HUDEP-2 (cell line): Measurements from ENCODE around the gene FEN1.

Experiments
- DNase-seq, 76 experiments: peaks; one replicate each; lab custom pipeline; 2025; ENCODE audit not compliant: unreplicated experiment in 76 of 76; lab: John Stamatoyannopoulos, UW

The FEN1 gene

DNA sequence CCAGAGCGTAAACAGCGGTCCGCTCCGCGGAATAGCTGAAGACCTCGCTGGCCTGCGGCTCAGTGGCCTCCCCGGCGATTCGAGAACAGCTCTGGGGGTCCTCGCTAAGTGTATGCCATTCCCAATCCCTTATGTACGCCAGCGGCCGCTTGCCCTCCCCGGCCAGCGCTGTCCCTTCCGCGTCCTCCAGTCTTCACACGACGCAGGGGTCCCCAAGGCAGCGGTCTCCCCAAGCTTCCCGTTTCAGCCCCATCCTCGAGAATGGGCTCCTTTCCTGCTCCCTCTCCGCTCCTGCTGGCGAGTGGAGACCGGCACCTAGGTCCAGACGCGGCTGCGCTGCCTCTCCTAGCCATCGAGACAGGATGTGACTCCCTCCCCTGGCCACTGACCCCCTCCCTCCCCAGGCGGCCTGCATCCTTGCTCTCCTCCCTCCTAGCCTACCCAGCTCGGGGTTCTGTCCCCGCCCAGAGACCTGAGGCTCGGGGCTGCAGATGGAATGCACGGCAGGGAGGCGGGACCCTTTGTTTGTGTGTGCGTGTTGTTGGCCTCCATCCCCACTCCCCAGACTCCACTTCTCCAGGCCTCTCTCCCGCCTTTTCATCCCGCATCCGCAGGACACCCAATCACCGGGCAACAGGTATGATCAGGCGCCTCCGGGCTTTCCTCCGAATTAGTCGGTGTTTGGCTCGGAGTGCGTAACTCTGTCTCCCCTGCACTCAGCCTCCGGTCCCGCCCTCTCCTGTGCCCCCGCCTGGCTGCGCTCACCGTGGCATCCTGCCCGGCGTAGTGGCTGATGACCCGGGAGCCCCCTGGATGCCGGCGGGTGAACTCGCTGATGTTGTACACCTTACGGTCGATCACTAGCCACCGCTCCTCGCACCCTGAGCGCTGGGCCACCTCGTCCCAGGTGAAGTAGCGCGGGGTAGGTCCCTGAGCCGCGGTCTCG lies 23.4 kb downstream of the FEN1 start:
- DNase-seq, result peak in 59 of 76 experiments; percentile 12 to 69 (median 50)

GRCh38 chr11:61816736-61817455 lies 24.2 kb downstream of the FEN1 start, which contains the start of gene FADS1:
Gene FADS1, minus strand, starts transcription at chr11:61817003. Its CDS starts 74 bp downstream, at chr11:61816929.
- peak in 73 of 76 experiments; percentile 49 to 93 (median 88) for DNase-seq

GRCh38 chr11:61817471-61818202 lies 24.9 kb downstream of the FEN1 start:
- no peak for DNase-seq

- no peak for DNase-seq
Measured at GRCh38 chr11:61820174-61820573, 27.5 kb downstream of the FEN1 start.

DNA sequence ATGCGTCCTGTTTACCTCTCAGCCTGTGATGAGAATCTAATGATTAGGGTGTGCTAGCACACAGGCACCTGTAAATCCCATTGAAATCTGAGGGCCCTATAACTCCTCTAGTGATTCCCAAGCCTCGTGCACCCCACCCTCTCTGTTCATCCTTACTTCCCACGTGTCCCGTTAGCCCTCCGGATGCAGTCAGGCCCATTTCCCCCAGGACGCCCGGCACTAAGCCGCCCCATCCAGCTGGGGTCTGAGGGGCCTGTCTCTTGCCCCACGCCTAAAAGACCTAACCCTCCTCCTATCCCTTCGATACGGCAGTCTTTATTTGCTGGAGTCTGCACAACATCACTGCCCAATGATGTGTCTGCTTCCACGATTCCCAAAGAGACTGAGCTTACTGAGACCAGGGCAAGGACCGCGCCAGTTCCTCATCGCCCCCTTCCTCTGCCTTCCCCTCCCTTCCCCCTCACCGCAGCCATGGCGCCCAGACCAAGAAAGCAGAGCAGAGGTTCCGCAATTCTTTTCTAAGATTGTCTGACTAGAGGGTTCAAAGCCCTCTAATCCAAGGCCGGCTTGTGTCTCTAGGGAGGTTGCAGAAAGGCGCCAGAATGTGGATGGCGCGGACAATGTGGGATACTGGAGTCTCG lies 34.3 kb downstream of the FEN1 start:
- DNase-seq, result no peak

DNA sequence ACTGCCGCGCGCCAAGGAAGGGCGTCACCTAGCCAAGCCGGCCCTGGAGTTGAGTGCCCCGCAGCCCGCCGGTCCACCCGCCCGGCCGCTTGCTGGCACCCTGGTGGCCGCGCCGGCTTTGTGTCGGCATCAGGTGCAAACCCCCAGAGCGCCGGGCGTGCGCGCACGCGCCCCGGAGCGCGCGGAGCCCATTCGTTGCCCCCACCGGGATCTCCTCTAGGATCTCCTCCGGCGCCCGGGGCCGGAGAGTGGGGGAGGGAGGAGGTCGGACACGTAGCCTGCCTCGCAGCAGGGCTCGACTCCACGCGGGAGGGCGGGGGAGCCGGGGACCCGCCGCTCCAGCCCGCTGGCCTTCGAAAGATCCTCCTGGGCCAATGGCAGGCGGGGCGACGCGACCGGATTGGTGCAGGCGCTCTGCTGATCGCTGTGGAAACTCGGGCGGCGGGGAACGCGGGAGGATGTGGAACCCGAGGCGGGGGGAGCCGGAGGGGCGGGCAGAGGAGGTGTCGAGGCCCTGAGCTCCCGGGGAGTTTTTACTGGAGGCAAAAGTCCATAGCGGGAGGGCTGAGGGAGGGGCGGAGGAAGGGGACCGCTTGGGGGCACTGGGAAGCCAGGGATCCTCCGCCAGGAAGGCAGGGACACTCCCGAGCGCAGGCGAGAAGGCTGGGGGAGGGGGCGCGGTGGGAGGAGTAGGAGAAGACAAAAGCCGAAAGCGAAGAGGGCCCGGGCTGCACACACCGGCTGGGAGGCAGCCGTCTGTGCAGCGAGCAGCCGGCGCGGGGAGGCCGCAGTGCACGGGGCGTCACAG lies 35.1 kb downstream of the FEN1 start, which contains the start of gene FADS2:
Gene FADS2, plus strand, starts transcription at position 730 of the 808 bp plus-strand sequence. CDS start 91 bp downstream, outside the sequence.
- peak in 74 of 76 experiments; percentile 55 to 97 (median 89) for DNase-seq

GRCh38 chr11:61828379-61828628 lies 35.6 kb downstream of the FEN1 start:
- no peak for DNase-seq

DNA sequence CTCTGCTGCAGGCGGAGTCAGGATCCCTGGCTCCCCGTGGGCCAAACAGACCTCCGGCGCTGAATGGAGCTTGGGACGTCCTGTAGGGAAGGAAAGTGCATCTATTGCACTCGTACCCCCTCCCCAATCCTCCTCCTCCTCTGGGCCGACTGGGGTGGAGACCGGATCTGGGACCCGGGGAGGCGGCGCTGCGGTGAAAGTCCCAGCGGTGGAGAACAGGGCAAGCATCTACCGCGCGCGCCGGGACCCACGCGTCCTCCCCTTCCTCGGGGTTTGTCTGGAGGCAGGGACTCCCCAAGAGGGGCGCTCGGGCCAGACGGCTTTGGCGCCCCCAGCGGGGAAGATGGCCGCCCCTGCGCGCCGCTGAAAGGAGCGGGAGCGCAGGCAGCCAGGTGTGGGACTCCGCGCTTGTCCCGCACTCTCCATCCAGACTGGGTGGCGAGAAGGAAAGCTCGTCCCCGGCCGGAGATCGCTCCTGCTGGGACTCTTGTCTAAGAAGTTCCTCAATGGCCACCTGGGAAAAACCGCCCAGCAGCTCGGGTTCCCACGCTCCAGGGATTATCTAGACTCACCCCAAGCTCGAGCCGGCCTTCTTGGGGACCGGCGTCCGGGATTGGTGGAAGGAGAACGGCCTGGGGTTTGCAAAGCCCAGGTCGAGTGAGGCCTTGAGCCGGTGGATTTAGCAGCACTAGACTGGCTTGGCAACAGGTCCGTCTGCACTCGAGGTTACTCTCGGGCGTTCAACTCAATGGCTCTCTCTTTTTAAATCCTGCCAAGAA lies 36.1 kb downstream of the FEN1 start:
- peak in 38 of 76 experiments; percentile 4 to 60 (median 32) for DNase-seq

DNA sequence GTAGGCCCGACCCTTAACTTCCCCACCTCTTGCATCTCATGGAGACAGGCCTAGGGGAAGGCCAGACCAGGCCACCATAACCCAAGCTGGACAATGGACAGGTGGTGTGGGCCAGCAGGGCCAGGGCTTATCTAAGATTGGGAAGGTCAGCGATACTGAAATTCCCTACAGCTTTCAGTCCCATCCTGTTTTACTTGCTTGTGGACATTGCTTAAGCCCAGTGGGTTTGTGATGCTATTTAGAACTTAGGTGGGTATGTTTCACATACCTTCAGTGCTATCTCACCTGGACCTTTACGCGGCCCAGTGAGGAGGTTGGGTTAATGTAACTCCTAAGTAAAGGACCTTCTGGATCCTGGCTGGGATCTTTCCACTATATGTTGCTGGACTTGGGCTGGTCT lies 37.1 kb downstream of the FEN1 start:
- DNase-seq, result no peak

DNA sequence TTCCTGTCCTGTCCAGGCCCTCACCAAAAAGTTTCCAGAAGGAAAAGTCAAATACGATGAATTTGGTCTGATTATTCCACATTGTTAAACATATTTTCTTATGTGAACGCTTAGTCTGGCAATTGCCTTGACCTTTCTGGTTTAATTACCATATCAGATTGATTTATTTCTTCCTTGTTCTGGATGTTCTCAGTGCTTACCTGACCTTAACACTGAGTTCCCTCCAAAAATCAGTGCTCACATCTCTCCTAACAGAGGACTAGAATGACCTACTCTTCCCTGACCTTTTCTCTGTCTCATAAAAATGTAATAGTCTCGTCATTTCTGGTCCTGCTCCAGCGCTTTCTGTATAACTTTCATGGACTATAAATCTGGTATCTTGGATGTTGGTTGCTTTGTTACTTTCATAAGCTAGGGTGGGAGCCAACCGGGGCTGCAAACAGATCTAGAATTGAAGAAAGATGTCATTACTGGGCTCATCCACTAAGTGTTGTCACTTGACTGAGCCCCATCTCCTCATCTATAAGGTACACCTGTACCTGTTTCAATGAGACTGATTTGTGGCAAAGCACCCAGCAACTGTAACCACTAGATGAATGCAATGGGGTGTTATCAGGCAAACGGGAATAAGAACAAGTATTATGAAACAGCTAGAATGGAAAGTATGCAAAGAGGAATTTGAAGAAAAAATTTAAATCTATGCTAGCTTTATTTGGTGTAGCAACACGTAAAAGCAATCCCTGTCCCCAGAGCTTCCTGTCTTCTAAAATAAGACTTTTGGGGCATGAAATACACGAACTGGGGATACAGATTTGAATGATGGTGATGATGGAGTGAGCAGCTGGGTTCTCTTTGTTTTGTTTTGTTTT lies 37.8 kb downstream of the FEN1 start:
- no peak for DNase-seq

DNA sequence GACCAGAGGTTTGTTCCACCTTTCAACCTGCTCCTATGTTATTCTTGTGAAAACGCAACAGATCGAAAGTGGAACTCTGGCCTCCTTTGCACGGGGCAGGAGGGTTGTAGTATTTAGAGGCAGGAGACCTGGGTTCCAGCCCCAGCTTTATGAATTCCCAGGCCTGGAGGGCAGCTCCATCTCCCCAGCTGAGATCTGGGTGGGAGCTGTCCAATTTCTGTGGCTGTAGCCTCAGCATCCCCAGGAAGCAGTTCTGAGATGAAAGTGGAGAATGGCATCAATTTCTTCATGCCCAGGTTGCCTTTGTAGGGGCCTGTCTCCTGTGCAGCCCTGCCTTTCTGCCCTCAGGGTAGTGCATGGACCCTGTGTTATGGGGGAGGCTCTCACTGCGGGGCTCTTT lies 39.5 kb downstream of the FEN1 start:
- DNase-seq, result no peak

GRCh38 chr11:61832754-61833153 lies 40.0 kb downstream of the FEN1 start:
- DNase-seq, result peak in 48 of 76 experiments; percentile 5 to 62 (median 35)

GRCh38 chr11:61833471-61833870 lies 40.8 kb downstream of the FEN1 start:
- DNase-seq, result peak in 37 of 76 experiments; percentile 11 to 73 (median 38)

DNA sequence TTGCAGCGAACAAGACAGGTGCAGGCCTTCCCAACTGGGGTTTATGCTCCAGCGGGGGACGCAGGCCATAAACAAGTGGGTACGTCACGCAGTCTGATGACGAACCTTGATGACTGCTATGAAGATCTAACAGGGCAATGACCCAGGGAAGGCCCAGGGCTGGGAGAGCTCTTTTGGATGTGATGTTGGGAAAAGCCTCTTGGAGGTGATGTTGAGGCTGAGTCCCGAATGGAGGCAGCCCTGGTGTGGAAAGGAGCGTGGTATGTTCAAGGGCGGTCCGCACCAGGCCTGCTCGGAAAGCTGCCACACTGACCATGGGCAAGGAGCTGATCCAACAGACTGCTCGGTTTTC lies 41.2 kb downstream of the FEN1 start:
- peak in 4 of 76 experiments; percentile 17 to 66 (median 52) for DNase-seq

GRCh38 chr11:61834278-61835048 lies 41.8 kb downstream of the FEN1 start:
- peak in 75 of 76 experiments; percentile 72 to 98 (median 94) for DNase-seq

GRCh38 chr11:61836193-61836592 lies 43.5 kb downstream of the FEN1 start:
- DNase-seq, result no peak

GRCh38 chr11:61837411-61838005 lies 44.8 kb downstream of the FEN1 start:
- DNase-seq, result no peak
